Endometrium (tissue), 2 donors: ENCODE results near the gene GABBR2.
"Not testable (repeated sequence)": the region's sequence is repeated elsewhere in the genome, so short reads cannot be mapped to it uniquely, and the experiment has no call there.

Source experiments
- FAIRE-seq: peaks from 2 replicates; lab custom pipeline; 2012; peaks lifted over from hg19 to GRCh38; lab: Jason Lieb, UNC
- donor health status: control.
- donor health status: control.

Gene GABBR2

DNA sequence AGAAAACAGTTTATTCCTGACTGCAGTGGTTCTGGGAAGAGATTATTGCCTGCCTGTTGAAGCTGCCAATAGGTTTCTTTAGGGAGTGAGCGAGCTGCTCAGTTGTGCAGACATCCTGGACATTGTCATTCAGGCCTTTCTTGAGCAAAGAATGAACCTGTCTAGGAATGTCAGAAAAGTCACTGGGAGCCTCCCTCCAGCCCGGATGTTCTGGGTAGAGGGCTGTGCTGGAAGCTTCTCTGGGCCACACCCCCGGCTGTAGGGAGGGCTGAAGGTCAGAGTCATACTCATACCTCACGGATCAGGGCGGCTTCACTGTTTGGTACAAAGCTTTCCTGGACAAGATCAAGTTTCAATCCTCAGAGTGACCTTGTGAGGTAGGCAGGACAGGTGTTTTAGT lies 419.9 kb downstream of the GABBR2 start:
- no peak for FAIRE-seq

DNA sequence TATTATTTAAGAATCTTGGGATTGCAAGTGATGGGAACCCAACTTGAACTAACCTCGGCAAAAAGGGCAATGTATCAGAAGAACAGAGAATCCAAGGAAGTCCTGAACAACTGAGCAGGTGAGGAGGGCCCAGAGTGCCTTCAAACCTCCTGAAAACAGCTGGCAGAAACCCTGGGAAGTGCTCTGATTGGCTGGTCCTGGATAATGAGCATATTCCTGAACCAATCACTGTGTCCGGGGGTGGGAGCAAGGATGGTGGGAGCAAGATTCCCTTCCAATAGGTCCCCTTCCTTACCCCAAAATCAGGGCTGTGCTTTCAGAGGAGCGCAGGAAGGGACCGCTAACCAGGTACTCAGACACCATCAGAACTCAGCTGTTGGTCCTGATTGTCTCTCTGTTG lies 421.4 kb downstream of the GABBR2 start:
- no peak for FAIRE-seq

- no peak for FAIRE-seq
These were observed 423.3 kb downstream of the GABBR2 start for GRCh38 chr9:98285446-98285845.

- no peak for FAIRE-seq
These were observed 424.0 kb downstream of the GABBR2 start for GRCh38 chr9:98284754-98285153.

GRCh38 chr9:98283143-98283542 lies 425.6 kb downstream of the GABBR2 start:
- not testable (repeated sequence) for FAIRE-seq

DNA sequence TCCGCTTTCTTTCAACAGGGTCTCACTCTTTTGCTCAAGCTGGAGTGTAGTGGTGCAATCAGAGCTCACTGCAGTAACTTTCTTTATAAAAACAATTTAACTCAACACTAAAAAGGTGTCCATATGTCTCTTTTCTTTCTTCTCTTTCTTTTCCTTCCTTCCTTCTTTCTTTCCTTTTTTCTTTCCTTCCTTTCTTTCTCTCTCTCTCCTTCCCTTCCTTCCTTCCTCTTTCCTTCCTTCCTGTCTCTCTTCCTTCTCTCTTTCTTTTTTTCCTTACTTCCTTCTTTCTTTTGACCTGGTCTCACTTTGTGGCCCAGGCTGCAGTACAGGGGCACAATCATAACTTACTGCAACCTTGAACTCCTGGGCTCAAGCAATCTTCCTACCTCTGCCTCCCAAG lies 427.5 kb downstream of the GABBR2 start:
- FAIRE-seq = no peak

DNA sequence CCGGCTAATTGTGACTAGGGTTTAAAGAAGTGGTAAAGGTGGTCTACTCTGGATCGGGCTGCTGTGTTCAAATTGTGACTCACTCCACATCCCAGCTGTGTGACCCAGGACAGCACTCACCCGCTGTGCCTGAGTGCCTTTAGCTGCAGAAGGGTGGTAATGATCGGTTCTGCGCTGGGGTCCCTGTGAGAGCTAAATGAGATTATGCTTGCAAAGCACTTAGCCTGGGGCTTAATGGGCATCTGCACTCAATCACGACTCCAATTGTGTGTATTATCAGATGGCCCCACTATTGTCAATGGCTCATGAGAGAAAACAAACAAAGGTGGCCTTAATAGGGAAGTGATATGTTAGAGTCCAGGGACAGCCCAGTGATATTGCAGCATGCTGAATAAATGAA lies 428.2 kb downstream of the GABBR2 start:
- FAIRE-seq = no peak

- no peak for FAIRE-seq
These were observed 428.6 kb downstream of the GABBR2 start for GRCh38 chr9:98280162-98280561.

DNA sequence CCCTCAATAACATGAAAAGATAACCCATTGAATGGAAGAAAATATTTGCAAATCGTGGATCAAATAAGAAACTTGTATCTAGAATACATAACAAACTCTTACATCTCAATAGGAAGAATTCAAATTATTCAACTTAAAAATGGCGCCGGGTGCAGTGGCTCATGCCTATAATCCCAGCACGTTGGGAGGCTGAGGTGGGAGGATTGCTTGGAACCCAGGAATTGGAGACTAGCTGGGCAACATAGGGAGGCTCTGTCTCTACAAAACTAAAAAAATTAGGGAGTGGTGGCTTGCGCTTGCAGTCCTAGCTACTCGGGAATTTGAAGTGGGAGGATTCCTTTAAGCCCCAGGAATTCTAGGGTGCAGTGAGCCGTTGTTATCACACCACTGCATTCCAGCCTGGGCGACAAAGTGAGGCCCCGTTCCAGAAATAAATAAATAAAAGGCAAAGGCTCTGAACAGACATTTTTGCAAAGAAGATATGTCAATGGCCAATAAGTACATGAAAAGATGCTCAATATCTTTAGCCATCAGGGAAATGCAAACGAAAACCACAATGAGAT lies 431.7 kb downstream of the GABBR2 start:
- FAIRE-seq = no peak

DNA sequence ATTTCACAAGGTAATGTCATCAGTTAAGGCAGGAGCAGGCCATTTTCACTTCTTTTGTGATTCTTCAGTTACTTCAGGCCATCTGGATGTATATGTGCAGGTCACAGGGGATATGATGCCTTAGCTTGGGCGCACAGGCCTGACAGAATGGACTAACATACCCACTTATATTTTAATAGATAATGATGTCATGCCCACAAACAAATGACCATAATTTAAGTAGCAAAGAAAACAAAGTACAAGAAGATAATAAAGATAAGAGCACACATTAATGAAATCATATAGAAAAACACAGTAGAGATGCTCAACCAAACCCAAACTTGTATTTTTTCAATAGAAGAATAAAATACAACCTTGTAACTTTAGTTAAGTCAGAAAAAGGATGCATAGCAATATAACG lies 433.6 kb downstream of the GABBR2 start:
- no peak for FAIRE-seq

DNA sequence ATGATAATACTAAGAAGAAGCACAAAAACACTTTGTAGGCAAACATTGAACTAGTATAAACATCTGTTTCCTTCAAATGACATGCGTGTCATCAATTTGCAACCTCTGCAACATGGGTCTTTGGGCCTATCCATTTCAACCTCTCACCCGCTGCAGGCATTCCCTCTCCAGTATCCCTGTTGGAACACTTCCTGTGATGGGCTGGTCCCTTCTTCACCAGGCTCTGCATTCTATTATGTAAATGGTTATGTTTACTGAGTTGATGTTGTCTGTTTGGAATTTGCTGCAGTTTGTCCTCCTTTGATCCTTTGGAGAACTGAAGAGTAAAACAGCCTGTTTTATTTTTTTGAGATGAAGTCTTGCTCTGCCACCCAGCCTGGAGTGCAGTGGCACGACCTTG lies 436.7 kb downstream of the GABBR2 start:
- FAIRE-seq = no peak

GRCh38 chr9:98271479-98271878 lies 437.3 kb downstream of the GABBR2 start:
- FAIRE-seq = no peak

GRCh38 chr9:98270284-98270683 lies 438.5 kb downstream of the GABBR2 start:
- not testable (repeated sequence) for FAIRE-seq

DNA sequence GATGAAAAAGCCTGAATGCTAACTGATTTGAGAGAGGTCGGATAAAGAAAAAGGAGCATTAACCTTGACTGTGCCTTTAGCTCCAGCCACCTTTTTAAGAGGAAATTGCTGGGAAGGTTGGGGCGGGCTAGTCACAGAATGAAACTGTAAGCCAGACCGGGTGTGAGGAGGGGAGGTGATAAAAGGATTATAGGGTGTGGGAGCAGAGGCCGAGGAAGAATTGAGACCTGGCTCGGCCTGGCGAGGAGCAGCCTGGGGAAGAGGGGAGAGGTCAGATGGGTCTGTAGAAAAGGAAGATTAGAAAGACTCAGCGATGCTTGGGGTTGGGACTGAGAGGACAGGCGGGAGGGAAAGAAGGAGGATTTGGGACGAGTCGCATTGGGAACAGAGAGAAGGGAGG lies 439.1 kb downstream of the GABBR2 start:
- FAIRE-seq = not testable (repeated sequence)

GRCh38 chr9:98267556-98267955 lies 441.2 kb downstream of the GABBR2 start:
- not testable (repeated sequence) for FAIRE-seq

- FAIRE-seq = no peak
These were observed 444.2 kb downstream of the GABBR2 start for GRCh38 chr9:98264516-98264915.

GRCh38 chr9:98263482-98264357 lies 445.0 kb downstream of the GABBR2 start:
- no peak for FAIRE-seq

DNA sequence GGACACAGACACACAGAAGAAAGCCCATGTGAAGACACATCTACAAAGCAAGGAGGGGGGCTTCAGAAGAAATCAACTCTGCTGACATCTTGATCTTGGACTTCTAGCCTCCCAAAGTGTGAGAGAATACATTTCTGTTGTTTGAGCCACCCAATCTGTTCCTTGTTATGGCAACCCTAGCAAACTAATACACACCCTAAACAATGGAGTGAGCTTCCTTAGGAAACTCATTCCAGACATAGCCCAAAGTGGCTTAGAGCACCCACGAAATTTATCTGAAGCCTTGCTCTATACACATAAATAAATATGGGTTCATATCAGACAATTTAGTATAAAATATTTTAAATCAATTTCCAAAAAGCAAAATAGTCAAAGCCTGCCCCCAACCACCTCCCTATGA lies 445.7 kb downstream of the GABBR2 start:
- FAIRE-seq = no peak

- FAIRE-seq = no peak
These were observed 446.7 kb downstream of the GABBR2 start for GRCh38 chr9:98262056-98262455.

GRCh38 chr9:98260635-98261034 lies 448.1 kb downstream of the GABBR2 start:
- no peak for FAIRE-seq

DNA sequence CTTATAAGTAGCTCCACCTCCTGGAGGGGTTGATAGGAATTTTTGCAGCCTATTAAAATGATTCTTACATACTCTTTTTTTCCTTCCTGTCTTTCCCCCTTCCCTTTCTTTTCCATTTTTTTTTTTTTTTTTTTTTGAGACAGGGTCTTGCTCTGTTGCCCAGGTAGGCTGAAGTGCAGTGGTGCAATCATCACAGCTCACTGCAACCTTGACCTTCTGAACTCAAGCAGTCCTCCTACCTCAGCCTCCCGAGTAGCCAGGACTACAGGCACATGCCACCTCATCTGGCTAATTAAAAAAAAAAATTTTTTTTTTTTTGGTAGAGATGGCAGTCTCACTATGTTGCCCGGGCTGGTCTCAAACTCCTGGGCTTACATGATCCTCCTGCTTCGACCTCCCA lies 448.9 kb downstream of the GABBR2 start:
- FAIRE-seq = no peak

DNA sequence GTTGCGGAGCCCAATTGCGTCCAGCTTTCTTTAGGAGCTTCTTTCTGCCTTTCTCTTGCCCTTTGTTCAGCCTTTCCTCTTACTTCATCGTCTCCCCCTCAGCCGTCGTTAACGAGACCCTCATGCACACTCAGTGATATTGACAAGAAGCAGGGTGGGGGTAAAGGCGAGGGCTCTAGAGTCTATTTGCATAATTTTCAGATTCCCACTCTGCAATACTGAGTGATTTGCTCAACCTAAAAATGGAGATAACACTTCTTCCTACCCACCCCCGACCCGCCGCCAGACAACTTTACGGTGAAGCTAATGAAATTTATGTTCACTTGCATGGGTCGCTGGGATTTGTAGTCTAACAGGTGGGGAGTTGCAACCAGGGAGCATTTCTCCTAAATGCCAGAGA lies 452.0 kb downstream of the GABBR2 start:
- FAIRE-seq = no peak

GRCh38 chr9:98255578-98256296 lies 453.0 kb downstream of the GABBR2 start, which contains the start of gene TBC1D2:
Gene TBC1D2, minus strand, starts transcription at chr9:98255649. Its CDS starts 108 bp downstream, at chr9:98255541.
- FAIRE-seq = no peak
